HK-2 (cell line): ENCODE data around the gene SPRR4.

Experiments used
- DNase-seq: peaks from one replicate; pipeline ENCODE4 v3.0.0-alpha.2; 2018; ENCODE audit not compliant: unreplicated experiment

Gene SPRR4

DNA sequence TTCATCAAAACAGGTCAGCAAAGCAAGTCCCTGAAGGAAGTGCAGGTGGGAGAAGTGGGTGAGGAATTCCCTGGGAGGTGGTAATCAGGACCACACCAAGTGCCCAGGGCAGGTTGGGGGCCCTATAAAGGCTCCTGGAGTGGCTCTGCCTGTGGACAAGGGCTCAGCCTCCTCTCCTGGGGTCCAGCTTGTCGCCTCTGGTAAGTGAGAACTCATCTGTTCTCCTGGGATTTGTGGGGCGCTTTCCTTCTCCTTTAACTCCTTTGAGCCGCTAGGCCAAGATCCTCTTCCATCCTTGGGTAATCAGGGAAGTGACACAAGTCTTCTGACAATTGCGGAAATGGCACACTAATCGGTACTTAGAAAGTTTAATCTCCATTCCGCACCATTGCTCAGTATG lies at the start of gene SPRR4:
SPRR4 (plus strand) TSS at position 154 of the 400 bp plus-strand sequence. CDS start 1,243 bp downstream, outside the sequence.
- no peak for DNase-seq

DNA sequence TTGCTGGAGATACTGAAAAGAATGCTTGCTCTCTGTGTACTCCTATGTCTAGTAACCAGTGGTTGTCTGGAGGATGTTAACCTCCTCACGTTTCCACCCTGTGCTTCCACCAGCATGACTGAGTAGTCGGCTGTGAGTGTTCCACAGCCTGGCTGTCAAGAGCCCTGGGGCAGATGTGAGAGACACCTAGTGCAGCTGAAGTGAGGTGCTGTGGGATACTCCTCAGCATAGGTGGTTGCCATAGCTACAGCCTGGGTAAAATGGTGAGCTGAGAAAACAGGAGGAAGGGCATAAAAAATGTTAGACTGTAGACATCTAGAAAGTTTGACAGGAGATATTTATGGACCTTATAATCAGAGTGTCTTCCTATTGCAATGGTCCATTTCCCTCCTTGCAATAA lies 46.3 kb upstream of the SPRR4 start:
- no peak for DNase-seq

DNA sequence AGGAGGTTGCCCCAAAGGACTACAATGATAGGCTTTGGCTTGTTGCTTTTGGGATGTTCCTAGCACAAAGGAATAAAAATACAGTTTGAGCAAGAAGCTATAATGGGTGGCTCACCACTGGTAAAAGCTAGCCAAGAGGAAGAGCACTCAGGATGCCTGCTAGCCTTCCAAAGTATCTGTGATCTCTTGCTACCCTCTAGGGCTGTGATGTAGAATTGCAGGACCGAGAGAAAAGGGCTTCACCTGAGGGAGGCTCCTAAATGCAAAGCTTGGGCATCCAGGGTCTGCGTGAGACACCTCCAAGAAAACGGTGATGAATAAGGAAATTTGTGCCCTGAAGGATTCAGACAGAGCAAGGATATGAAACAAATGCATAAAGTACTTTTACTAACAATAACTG lies 44.4 kb upstream of the SPRR4 start:
- no peak for DNase-seq

DNA sequence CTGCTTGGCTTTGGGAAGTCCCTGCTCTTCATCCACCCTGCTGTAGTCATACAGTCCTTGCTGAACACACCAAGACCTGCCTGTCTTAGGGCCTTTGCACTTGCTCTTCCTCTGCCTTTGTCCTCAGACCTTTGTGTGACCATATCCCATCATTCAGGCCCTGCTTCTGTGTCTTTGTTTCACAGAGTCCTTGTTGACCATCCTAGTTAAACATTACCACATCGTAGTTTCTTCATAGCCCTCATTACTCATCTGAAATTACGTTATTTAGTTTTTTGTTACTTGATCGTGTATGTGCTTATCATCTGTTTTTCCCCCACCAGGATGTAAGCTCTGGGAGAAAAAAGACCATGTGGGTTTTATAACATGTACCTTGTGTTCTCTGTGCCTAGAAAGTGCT lies 41.8 kb upstream of the SPRR4 start:
- no peak for DNase-seq

DNA sequence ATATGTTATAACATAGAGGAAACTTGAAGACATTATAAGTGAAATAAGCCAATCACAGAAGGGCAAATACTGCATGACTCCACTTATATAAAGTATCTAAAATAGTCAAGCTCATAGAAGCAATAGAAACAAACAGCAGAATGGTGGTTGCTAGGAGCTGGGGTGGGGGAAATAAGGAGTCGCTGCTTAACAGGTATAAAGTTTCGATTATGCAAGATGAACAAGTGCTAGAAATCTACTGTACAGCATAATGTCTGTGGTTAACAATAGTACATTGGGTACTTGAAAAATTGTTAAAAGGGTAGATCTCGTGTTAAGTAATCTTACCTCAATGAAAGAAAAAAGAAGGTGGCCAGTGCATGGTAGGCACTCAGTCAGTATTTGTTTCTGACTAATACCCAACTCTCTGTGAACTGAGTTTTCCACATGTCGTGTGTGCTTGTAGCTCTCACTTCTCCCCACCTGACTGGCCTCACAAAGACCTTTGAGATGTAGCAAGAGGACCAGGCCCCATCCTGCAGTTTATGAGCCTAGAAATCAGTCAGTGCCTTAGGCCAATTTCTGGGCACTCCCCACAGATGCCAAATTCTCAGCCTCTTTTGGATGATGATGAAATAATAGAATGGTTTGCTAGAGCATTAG lies 38.2 kb upstream of the SPRR4 start:
- DNase-seq = no peak

DNA sequence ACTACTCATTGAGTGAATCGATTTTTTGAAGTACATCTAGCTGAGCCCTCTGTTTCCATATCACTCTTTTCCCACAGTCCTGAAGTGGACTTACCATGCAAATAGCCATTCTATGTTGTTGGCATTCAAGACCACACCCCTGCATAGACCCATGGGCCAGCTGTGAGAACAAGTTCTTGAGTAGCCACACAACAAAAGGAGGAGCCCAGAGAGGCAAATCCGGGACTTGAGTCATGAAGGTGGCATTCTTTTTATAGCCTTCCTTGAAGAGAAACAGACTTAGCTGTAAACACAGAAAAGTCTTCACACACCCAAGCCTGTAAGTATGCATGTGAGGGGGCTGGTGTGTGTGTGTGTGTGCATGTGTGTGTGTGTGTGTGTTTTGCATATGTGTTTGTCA lies 37.3 kb upstream of the SPRR4 start:
- DNase-seq = no peak

DNA sequence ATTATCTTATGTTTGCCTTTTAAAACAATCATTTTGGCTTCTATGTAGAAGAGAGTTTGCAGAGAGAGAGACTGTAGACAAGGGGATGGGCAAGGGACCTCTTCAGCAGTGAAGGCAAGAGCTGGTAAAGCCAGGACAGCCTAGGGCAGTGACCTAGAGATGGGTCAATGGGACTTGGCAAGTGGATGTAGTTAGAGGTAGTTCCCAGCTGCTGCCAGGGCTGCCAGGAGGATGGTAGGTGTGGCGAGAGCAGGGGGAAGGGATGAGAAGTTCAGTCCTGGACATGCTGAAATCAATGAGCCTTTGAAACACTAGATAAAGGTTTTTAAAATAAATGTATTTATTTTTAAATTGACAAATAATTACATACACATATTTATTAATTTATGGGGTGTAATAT lies 29.8 kb upstream of the SPRR4 start:
- DNase-seq = no peak

DNA sequence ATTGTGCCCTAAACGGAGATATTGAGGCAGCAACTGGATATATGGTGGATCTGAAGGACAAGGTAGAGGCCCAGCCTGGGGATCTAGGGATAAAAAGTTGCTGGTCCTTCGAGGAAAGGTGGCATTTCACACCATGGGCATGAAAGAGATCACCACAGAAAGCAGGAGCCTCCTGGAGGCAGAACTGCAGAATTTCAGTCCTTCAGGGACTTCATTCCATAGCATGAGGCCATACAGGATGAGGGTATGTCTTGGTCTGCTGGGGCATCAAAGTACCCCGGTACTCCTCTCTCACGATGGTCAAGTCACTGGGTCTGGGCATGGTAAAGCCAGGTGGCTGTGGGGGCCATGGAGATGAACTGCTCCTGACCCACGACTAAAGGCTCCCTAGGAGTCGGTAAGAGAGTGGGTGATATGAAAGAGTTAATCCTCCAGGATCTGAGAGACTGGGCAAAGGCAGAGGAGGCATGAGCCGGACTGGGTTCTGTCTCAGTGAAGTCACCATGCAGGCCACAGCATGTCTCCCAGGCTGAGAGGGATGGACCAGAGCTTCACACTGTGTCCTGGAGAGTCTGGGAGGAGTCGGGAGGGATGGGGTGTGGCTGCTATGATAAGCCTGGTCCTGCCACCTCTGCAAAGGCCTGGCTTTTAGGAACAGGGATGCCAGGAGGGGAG lies 29.3 kb upstream of the SPRR4 start:
- no peak for DNase-seq

DNA sequence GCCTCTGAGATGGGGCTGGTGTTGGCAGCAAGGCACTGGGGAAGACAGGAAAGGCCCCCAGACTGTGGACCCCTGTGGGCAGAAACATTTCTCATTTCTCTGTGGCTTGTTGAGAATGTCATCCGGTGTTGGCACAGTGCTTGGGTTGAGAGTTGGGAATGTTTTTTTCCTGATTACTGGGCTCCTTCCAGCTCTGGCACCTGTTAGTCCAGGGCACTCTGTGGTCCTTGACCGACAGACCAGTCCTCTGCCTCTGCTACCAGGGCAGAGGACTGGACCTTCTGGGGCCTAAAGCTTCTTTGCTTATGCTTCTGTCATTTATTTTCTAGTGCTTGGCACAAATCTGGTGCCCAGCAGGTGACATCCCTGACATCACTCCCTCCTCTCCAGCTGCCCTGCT lies 28.3 kb upstream of the SPRR4 start:
- DNase-seq = no peak

DNA sequence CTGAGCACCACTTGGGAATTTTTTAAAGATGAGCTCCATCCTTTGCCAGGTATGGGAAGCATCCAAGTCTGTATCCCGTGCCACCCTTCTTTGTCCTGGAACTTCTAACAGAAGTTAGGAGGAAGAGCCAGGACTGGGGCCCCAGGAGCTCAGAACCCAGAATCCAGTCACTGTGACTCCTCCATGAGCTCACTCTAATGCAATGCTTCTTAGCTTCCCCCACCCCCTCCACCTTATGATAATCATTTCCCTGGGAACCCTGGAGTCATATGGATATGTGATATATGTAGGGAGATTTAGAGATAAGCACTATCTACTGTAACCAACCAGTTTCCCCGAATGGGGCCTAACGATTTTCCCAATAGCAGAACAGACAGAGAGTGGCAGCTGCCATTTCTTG lies 24.2 kb upstream of the SPRR4 start:
- no peak for DNase-seq

GRCh38 chr1:152946651-152947256 lies 23.7 kb upstream of the SPRR4 start, which contains the start of gene SPRR5:
SPRR5 (plus strand) TSS chr1:152947206; CDS start chr1:152948555, 1,349 bp downstream.
- no peak for DNase-seq

- no peak for DNase-seq
These were observed 18.7 kb upstream of the SPRR4 start for GRCh38 chr1:152951711-152952110.

- DNase-seq = no peak
These were observed 16.7 kb upstream of the SPRR4 start for GRCh38 chr1:152953761-152954160.

GRCh38 chr1:152954436-152954835 lies 16.0 kb upstream of the SPRR4 start:
- no peak for DNase-seq

DNA sequence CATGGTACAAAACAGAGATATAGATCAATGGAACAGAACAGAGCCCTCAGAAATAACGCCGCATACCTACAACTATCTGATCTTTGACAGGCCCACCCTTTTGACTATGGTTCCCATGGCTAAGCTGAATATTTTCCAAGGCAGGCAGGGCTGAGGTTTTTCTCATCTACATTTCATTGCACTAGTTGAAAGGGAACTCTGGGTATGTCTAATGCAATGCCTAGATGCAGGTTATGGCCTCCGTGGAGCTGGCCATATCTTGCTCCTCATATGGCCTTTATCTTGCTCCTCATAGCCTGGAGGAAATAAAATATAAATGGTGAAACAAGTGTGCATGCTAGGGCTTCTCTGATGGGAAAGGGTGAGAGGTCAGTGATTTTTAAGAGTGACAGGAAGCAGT lies 12.9 kb upstream of the SPRR4 start:
- no peak for DNase-seq

DNA sequence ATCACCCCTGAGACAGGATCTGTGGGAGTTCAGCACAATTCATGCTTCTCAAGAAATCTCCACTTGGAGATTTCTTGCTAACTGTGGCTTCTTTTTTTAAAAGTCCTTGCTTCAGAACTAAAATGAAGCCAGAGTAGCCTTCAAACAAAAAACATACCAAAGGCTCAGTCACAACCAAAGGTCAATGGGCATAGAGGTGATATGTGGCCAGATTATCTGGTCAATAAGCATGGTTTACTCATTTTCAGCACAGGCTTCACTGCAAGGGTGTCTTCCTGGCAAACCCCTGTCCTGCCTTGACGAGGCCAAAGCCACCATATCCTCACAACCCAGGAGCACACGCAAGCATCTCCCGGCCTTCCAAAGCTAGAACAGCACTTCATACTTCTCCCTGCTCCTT lies 11.2 kb upstream of the SPRR4 start:
- no peak for DNase-seq

DNA sequence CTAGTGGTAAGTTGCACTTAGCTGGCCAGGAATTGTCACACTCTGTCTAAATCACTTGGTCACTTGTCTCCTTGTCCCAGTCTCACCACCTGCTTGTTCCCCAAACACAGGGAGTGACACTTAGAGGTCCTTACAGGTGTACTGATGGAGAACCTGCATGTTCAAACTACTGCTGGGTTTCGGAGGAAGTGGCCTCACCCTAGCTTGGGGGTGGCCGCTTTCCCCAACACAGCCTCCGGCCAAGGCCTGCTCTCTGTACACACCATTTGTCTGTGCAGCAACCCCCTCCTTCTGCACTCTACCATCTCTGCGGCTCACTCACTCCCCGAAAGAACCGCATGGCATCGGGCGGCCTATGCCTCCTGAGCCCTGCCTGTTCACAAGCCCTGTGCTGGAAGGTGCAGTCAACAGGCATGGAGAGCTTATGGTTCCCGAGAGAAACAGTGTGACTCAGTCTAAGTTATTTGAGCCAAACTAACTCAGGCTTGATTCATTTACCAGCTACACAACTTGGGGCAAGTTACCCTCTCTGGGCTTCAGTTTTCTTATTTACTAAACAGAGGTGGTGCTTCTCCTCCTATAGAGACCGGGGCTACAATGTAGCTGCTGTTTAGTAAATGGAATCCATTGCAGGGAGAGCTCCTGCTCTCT lies 10.5 kb upstream of the SPRR4 start:
- DNase-seq = no peak

DNA sequence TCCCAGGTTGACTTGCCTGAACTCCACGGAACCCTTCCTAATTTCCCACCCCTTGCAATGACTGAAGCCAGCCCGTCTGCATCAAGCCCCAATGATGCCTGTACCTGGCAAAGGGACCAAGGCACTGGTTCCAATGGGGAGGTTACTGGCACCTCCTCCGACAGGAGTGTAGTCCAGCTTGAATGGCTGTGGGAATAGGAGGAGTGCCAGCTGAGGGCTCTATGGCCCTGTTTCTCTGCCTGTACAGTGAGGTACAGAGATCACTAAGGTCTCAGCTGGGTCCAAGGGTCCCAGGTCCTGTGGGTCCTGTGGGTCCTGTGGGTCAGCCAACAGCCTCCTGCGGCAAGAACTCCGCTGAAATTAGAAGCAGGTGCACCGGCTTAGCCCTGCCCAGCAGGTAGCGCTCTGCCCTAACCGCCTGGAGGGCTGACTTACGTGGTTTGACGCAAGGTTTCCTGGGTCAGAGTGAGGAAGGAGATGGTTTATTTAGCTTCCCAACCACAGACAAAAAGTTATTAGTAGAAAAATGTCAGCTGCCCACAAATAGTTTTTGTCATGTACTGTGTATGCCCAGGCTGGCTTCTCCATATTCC lies 9.9 kb upstream of the SPRR4 start:
- DNase-seq = no peak

DNA sequence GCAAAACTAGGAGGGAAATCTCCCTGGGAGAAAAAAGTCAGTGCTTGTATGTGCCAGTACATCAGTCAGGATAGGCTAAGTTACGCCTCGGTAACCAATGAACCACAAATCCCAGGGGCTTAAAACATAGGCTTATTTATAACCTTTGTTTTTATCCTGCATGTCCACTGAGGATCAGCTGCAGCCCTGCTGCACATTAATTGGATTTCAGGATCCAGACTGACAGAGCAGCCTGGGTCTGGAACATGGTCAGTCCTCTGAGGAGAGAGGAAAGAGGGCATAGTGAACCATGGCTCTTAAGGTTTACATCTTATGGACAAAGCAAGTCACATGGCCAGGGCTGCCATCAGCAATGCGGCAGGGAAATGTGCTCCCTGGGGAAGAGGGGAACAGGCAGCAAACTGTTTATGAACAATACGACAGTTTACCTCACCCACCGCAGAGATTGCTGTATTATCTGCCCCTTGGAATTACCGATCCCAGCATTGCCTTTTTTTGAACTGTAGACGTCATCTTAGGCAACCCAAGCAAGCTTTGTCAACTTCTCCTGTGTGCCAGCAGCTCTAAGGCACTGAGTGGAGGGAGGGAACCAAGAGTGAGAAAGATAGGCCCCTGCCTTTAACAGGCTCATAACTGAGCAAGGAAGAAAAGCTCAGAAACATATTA lies 9.1 kb upstream of the SPRR4 start:
- DNase-seq = no peak

GRCh38 chr1:152962876-152963415 lies 7.5 kb upstream of the SPRR4 start:
- DNase-seq = no peak

DNA sequence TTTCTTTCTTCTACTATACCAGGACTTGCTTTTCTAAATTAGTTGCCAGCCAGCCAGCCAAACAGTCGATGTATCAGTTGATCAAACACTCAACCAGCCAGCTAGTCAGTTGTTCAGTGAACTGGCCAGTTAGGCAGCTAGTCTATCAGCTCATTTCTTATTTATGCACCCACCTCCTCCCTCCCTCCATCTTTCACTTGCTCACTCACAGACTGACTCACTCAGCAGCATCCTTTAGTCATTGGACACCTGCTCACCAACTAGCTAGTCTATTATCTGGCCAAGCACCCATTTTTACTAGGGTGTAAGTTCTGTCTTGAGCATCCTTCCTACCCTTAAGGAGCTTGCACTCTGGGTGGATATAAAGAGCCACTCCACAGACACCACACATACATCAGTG lies 5.9 kb upstream of the SPRR4 start:
- DNase-seq = no peak

DNA sequence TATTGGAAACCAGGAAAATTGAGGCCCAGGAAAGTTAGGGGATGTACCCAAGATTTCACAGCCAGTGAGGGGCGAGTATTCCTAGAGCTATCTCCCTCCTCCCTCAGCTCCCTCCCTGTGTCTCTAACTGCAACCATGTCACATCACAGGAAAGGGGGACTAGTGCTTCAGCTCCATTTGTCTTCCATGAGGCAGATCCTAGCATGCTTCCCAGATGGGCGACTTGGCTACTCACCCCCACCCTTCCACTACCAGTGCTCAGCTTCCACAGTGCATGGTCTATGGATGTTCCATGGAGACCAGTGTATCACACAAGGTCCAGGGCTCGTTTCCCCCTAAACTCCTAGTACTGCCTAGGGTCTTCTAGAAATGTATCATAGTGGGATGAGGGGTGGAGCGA lies 4.6 kb upstream of the SPRR4 start:
- no peak for DNase-seq
